Measurements from ENCODE around the gene CRB2.

CRB2 gene

GRCh38 chr9:123365881-123366528, 10.0 kb downstream of the CRB2 start:
- no peak for DNase-seq (ENCODE audit: extremely low read depth, low read depth)
- no peak for TF ChIP-seq CTCF (IDR thresholded peaks at IDR 0.05; ENCODE audit: low read depth, low read length)

DNA sequence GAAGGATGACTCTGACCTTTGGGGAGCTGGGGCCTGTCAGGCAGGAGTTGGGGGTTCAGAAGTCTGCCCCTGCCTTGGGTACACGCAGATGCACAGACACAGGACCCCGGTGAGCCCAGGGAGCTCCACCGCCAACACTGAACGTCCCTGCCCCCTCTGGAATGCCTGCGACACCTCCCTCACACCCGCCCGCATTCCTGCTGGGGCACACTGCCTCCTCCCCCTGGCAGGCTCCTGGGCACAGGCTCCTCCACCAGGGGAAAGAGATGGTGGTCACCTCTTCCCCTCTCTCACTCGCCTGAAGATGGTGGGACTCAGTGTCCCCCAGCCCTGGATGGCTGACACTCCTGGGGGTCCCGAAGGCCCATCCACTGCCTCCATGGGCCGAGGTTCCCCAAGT, 12.0 kb downstream of the CRB2 start:
- TF ChIP-seq CTCF (IDR thresholded peaks at IDR 0.05; ENCODE audit: low read depth, low read length): no peak
- DNase-seq (ENCODE audit: extremely low read depth, low read depth): no peak

- TF ChIP-seq CTCF (IDR thresholded peaks at IDR 0.05; ENCODE audit: low read depth, low read length): no peak
- DNase-seq (ENCODE audit: extremely low read depth, low read depth): no peak
Observed at GRCh38 chr9:123368536-123369153, 12.6 kb downstream of the CRB2 start.

GRCh38 chr9:123369296-123369695, 13.3 kb downstream of the CRB2 start:
- TF ChIP-seq CTCF (IDR thresholded peaks at IDR 0.05; ENCODE audit: low read depth, low read length): no peak
- no peak for DNase-seq (ENCODE audit: extremely low read depth, low read depth)

DNA sequence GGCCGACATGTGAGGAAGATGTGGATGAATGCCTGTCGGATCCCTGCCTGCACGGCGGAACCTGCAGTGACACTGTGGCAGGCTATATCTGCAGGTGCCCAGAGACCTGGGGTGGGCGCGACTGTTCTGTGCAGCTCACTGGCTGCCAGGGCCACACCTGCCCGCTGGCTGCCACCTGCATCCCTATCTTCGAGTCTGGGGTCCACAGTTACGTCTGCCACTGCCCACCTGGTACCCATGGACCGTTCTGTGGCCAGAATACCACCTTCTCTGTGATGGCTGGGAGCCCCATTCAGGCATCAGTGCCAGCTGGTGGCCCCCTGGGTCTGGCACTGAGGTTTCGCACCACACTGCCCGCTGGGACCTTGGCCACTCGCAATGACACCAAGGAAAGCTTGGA, 14.1 kb downstream of the CRB2 start:
- no peak for TF ChIP-seq CTCF (IDR thresholded peaks at IDR 0.05; ENCODE audit: low read depth, low read length)
- no peak for DNase-seq (ENCODE audit: extremely low read depth, low read depth)

DNA sequence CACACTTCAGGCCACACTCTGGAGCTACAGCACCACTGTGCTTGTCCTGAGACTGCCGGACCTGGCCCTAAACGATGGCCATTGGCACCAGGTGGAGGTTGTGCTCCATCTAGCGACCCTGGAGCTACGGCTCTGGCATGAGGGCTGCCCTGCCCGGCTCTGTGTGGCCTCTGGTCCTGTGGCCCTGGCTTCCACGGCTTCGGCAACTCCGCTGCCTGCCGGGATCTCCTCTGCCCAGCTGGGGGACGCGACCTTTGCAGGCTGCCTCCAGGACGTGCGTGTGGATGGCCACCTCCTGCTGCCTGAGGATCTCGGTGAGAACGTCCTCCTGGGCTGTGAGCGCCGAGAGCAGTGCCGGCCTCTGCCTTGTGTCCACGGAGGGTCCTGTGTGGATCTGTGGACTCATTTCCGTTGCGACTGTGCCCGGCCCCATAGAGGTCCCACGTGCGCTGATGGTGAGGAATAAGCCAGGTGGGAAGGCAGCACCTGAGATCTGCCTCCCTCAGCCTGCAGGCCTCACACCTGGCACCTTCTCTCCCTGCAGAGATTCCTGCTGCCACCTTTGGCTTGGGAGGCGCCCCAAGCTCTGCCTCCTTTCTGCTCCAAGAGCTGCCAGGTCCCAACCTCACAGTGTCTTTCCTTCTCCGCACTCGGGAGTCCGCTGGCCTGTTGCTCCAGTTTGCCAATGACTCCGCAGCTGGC, 14.7 kb downstream of the CRB2 start:
- no peak for DNase-seq (ENCODE audit: extremely low read depth, low read depth)
- TF ChIP-seq CTCF (IDR thresholded peaks at IDR 0.05; ENCODE audit: low read depth, low read length): no peak

DNA sequence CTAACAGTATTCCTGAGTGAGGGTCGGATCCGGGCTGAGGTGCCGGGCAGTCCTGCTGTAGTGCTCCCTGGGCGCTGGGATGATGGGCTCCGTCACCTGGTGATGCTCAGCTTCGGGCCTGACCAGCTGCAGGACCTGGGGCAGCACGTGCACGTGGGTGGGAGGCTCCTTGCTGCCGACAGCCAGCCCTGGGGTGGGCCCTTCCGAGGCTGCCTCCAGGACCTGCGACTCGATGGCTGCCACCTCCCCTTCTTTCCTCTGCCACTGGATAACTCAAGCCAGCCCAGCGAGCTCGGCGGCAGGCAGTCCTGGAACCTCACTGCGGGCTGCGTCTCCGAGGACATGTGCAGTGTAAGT, 15.2 kb downstream of the CRB2 start:
- no peak for DNase-seq (ENCODE audit: extremely low read depth, low read depth)
- no peak for TF ChIP-seq CTCF (IDR thresholded peaks at IDR 0.05; ENCODE audit: low read depth, low read length)

Measured in AG09319 (cell line).